Central memory CD4-positive, alpha-beta T cell (primary cell): Measurements from ENCODE around the gene FTL.

Experiments used
- DNase-seq: peaks from one replicate; pipeline ENCODE4 v3.0.0; 2022

FTL gene

DNA sequence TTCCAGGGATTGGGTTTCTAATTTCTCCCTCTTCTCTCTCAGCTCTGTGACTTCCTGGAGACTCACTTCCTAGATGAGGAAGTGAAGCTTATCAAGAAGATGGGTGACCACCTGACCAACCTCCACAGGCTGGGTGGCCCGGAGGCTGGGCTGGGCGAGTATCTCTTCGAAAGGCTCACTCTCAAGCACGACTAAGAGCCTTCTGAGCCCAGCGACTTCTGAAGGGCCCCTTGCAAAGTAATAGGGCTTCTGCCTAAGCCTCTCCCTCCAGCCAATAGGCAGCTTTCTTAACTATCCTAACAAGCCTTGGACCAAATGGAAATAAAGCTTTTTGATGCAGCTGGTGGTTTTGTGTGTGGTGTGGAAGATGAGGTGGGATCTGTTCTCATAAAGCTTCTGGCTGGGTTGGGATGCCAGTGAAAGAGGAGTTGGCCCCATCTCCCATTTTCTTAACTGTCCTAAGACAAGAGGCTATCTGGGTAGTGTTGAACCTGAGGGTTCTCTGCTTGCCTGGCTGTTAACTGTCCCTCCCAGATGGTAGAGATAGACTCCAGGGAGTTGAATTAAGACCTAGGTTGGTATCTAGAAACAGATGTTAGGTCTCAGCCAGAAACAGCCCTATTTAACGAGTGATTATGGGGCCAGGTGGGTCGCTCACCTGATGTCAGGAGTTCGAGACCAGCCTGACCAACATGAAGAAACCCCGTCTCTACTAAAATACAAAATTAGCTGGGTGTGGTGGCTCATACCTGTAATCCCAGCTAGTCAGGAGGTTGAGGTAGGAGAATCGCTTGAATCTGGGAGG is 1.6 kb downstream of the FTL start:
- DNase-seq: no peak

DNA sequence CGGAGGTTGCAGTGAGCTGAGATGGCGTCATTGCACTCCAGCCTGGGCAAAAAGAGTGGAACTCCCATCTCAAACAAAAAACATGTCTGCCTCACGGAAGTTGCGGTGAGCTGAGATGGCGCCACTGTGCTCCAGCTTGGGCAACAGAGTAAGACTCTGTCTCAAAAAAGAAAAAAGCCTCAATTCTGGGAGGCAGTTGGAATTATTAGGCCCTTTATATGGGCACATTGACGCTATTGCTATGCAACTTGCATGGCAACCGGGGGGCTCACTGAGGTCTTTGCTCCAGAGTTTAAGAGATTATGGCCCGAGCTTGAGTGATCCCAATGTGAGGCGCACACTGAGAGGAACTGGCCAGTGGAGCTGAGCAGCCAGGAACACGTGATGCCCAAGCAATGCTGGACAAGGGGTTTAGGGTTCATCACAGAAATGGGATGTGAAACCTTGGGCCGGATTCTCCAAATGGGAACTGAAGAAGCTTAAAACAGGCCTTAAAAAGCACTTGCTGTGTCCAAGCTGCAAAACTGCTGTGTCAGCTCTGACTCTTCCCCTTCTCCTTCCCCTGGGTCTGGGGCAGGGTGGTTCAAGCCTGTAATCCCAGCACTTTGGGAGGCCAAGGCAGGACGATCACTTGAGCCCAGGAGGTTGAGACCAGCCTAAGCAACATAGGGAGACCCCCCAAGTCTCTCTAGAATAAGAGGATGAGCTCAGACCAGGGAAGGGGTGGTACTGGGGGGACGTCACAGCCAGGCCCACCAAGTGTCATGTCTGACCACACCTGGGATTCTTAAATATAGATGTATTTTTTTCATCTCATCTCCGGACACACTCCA is 2.5 kb downstream of the FTL start:
- DNase-seq: no peak

DNA sequence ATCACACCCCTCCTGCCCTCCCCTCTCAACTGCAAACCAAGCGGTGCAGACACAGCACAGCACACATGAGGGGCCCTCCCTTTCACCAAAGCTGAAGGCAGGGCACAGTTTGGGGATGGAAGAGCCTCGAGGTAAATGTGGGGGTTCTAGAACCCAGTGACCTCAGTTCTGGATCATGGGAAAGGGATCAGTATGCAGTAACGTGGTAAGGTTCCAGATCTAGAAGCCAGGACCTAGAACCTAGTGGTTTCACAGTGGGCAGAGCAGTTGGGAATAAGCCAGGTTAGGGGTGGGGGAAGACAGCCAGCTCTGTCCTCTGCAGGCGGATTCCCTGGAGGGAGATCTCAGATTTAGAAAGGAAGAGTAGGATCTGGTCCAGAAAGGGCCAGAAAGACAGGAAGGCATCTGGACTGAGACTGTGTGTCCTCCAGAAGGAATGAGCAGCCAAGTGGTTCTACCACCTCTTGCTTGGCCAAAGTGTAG is 3.1 kb downstream of the FTL start:
- DNase-seq: no peak

DNA sequence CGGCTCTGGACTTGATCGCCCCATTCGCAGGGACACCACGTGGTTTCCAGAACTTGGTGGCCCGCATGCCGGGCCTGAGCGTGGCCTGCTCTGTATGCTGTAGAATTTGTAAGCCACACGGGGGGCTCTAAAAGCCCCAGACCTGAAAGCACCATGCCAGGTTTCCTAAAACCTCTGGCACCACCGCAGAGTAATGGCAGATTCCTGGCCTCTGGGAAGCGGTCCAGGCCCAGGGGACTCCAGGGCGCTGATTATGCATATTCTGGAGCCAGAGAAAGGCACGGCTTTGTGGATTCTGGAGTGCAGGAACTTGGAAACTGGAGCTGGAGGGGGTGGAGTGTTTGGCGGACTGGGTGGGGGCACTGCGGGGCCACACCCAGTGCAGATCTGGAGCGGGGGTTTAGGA is 3.7 kb downstream of the FTL start:
- DNase-seq: no peak

DNA sequence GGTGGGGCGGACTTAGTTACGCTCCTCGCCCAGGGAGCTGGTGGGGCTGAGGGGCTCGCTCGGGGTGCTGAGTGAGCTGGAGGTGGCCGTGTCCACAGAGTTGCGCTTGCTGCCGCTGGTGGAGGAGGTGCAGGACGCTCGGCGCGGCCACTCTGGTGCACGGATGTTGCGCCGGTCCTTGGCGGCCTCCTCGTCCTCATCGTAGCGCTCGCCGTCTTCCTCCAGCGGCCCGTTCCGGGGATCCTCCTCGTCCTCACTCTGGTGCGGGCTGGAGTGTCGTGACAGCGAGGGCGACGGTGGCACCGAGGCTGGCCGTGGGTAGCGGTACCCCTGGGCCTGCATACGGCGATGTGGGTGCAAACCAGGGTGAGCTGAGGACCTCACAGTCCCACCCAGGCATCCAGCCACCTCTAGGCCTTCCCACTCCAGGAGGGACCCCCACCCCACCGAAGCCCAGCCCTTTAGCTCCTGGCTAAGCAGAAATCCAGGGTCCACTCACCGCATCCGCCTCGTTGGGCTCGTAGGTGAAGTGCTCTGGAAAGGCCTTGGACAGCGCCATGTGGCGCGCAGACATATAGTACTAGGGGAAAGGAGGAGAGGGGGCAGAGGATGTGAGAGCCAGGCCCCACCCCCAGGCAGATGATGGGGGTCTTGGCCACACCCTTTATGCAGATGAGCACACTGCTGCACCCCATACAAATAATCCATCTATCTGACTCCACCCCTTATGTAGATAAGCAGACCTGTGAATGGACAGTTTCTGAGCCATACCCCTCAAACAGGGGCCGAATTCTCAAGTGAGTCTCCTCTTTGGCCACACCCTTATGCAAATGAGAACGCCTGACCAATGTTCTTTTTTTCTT is 4.4 kb downstream of the FTL start:
- DNase-seq: no peak

DNA sequence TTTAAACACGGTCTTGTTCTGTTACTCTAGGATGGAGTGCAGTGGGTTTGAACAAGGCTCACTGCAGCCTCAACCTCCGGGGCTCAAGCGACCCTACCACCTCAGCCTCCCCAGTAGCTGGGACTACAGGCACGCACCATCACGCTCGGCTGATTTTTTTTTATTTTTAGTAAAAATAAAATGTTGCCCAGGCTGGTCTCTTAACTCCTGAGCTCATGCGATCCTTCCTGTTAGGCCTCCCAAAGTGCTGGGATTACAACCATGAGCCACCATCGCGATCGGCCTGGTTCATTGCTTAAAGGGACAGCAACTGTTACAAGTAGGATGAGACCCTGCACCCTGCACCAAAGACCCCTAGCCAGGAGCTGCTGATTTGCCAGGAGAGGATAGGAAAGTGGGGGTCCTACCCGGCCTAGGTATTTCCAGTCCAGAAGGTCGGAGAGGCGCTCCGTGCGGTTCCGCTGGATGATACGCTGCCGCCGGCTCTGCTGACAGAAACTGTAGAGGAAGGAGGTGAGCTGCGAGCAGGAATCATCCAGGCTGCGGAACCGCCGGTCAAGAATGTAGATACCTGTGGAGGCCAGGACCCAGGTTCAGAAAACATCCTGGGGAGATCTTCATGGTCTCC is 5.1 kb downstream of the FTL start:
- DNase-seq: no peak

DNA sequence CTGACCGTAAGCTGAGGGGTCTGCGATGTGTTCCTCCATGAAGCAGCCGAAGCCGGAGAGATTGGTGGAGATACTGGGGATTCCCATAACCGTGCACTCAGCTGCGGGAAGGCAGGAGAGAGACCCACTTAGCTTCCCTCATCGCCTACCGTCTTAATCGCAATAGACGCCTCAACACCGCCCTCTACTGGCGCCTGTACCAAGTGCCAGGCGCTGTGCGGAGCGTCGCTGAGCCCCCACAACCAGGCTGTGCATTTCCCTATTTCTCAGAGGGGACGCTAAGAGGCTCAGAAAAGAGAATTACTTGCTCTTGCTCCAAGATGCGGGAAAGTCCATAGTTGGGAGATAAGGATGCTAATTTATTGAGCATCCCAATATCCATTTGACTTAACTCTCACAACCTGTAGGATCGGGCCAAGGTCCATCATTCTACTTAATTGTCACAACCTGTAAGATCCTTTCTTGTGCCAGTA is 5.8 kb downstream of the FTL start:
- DNase-seq: peak; percentile 67

DNA sequence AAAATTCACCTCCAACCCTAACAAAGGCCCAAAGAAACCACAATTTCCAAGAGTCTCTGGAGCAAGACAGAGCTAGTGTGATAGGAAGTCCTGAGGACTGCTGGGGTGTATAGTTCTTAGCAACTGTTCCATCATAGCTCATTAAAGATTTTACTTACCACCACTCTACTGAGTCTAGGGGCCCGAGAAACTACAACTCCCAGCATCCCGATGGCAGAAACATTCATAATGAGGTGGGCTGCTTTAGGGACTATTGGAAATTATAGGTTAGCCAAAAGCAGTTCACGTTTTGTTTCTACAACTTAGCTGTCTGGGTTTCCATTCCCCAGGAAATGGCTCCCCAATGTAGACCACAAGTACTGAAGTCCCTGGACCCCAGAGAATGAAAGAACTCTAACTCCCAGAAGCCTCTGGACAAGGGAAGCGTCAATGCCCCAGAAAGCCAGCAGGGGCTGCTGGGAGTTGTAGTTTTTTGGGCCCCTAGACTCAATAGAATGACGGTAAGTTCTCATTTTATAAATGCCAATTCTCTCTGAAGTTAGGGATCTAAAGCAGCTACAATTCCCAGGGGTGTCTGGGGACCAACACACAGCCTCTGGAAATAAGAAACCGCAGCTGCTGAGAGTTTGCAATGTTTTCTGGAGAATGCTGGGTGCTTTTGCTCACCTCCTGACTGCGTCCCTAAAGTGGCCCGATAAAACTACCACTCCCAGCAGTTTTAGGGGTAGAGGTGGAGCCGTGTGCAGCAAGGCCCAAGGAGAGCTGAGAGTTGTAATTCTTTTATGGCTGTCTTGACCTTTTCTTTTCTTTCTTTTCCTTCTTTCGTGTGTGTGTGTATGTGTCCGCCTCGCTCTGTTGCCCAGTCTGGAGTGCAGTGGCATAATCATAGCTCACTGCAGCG is 11.1 kb downstream of the FTL start:
- DNase-seq: peak; percentile 41

DNA sequence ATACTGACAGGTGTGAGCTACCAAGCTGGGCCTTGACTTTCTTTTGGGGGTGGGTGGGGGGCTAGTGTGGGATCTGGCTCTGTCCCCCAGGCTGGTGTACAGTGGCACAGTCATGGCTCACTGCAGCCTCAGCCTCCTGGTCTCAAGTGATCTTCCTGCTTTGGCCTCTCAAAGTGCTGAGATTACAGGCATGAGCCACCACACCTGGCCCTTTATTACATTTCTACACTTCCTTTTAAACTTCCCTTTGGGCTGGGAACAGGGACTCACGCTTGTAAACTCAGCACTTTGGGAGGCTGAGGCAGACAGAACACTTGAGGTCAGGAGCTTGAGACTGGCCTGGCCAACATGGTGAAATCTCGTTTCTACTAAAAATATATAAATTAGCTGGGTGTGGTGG is 12.0 kb downstream of the FTL start:
- no peak for DNase-seq

DNA sequence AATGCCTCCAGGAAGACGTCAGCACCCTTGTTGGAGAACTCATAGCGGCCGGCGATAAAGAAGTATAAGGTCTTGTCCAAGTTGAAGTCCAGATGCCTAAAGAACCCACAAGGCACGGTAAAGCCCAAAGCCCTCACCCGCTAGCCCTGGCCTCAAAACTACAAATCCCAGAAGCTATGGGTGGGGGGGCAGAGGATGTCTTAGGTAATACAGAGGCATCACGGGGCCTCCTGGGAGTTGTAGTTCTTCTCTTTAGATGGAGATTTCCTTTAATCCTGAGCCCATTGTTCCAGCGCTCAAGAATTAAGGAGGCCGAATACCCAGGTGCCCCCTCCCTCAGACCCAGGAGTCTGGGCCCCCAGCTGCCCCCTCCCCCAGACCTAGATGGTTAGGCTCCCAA is 17.2 kb downstream of the FTL start:
- no peak for DNase-seq

DNA sequence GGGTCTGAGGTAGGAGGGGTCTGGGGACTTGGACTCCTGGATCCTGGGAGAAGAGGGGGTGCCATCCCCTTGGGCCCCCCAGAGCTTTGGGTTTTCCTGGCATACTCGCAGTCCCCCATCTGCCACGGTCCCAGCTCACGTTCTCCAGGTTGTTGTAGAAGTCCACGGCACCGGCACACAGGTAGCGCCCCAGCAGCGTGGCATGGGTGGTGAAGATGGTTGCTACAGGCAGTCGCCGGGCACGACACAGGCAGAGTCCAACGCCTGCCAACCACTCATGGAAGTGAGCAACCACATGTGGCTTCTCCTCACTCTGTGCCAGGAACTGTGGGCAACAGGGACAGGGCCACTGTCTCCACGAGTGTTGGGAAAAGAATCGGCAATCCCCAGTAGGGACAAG is 20.6 kb downstream of the FTL start:
- no peak for DNase-seq

DNA sequence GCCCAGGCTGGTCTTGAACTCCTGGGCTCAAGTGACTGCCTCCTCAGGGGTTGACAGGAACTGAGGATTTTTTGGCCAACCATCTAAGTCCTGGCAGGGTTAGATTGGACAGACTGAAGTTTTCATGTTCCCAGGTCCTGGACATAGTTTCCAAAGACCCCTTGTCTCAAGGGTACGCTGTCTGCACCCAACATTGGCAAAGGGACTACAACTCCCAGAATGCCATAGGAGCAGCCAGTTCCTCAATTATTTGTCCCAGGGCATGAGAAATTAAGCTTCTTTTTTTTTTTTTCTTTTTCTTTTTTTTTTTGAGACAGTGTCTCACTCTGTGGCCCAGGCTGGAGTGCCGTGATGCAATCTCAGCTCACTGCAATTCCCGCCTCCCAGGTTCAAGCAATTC is 21.1 kb downstream of the FTL start:
- no peak for DNase-seq

DNA sequence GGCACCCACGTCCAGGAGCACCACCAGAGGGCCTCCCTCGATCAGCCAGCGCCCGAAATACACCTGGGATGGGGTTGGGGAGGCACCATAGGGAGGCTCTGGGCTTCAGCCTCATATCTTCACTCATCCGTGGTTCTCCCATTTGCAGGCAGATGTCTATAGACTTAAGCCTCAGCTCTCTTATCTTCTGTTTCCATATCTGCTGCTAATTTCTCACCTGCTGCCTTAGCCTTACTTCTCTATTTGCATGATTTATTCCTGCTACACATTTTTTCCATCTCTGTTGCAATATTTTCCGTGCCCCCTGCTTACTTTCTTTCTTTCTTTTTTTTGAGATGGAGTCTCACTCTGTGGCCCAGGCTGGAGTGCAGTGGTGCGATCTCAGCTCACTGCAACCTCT is 22.2 kb downstream of the FTL start:
- no peak for DNase-seq

DNA sequence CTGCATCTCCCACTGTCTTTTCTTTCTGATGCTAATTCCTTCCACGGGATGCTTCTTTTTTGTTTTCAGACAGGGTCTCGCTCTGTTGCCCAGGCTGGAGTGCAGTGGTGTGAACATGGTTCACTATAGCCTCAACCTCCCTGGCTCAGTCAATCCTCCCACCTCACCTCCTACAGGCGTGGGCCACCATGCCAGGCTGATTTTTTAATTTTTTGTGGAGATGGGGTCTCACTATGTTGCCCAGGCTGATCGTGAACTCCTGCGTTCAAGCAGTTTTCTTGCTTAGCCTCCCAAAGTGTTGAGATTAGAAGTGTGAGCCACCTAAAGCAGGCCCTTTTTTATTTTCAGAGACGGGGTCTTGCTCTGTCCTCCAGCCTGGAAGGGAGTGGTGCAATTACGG is 23.2 kb downstream of the FTL start:
- DNase-seq: no peak

DNA sequence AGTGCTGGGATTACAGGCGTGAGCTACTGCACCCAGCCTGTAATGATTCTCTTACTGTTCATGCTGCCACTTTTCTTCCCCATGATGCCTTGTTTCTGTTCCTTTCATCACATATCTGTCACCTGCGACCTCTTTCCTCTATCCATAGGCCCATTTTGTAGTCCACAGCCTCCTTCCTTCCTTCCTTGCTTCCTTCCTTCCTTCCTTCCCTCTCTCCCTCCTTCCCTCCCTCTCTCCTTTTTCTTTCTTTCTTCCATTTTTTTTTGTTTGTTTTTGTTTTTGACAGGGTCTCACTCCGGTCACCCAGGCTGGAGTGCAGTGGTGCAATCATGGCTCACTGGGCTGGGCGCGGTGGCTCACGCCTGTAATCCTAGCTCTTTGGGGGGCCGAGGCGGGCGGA is 23.8 kb downstream of the FTL start:
- no peak for DNase-seq

DNA sequence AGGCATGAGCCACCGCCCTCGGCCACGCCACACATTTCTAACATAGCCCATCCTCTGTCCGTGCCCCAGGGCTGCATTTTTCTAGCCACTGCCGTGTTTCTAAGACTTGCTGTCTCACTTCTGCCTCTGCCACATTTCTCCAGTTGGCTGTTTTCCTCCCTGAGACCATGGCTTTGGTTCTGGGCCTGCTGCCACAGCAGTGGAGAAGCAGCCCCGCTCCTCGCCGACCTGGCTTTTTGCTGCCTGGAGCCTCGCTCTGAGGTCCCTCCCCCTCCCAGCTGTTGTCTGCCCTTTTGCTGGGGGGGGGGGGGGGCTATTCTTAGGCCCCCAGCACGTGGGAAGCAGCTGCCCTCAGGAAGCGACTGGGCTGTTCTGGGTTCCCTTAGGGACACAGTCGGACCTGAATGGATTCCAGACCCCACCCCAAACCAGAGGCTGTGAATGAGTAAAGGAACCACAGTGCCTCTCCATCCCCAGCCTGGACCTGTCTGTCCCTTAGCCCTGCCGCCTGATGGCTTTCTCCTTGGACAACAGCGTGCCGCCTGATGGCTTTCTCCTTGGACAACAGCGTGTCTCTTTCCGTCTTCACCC is 24.7 kb downstream of the FTL start:
- DNase-seq: no peak

DNA sequence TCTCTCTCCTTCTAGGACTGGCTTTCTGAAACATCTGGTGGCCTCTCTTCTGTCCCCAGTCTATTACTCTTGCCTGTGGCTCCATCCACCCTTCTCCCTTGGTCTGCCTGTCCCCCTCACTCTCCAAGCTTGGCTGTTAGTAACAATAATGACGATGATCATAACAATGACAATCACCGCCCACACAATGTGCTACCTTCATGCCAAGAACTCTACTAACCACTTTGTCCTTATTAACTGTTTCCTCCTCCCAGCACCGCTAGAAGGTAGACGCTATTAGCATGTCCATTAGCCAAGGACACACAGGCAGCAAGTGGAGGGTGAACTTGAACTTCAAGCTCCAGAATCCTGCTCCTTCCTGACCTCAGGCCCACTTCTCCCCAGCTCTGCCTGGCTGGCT is 25.3 kb downstream of the FTL start:
- DNase-seq: no peak

DNA sequence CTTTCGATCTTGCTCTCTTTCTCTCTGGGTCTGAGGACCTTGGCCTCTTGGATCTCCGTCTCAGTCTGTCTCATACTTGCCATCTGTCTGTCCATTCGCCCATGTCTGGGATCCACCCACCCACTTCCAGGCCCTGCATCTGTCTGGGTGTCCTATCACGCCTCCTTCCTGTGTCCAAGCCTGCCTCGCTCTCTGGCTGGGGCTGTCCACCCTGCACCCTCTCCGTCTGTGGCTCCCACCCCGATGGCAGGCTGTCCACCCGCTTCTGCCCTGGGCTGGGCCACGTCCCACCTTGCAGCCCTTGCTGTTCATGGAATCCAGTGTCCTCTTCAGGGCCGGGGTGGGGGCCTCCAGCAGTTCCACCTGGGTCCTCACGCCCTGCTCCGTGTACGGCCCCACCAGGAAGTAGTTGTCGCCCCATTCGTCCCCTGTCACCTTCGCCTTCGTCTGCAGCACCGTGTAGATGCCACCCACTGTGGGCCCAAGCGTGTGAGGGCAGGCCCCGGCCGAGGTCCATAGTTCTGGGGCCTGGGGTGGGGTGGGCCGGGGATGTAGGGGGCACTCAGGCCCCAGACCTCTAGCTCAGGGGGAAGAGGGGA is 26.0 kb downstream of the FTL start:
- DNase-seq: no peak

DNA sequence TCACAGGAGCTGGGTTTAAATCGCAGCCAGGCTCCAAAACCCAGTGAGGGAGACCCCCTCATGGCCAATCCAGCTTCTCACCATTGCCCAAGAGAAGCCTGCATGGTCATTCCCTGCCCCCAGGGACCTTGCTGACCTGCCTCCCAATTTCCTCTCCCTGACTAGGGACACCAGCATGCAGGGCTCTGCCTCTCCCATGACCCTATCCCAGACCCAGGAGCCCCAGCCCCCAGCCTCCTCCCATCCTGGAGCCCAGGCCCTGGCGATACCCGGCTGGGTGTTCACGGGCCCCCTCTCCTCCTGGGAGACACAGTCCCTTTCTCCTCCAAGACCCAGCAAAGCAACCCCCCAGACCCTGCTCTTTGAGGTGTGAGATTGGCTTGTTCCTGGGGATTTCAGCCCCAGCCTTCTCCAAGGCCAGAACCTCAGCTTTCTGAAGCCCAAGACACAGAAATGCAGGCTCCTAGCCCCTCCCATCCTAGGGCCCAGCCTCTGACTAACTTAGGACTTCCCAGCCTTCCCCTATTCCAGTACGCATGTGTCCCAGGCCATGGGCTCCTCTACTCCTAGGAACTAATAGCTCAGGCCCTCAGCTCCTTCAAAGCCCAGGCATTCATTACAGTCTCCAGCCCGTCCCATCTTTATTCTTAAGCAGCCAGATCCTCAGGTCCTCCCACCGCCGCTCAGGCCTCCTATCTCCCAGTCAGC is 26.9 kb downstream of the FTL start:
- DNase-seq: no peak

DNA sequence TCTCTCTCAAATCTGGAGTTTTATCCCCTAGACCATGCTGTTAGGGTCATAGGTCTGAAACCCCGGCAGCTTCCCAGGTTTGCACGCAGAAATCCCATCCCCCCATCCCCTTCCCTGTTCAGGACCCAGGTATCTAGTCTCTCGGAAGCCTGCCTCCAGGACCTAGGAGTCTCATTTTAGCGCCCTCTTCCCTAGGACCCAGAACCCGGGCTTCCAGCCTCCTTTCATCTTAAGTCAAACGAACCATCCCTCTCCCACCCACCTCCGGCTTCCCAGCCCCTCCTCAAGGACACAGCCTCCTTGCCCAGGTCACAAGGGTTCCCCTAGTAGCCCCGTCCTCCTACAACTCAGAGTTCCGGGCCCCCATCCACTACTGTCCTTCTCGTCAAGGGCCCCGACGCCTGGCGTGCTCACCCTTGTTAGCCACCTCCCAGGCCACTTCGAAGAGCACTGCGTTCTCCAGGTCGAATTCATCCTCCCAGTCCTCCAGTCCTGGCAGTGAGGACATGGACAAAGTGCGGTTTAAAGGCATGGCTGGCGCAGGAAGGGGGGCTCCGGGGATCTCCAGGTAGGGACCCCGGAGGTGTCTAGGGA is 27.6 kb downstream of the FTL start:
- DNase-seq: no peak
